Chondrocyte (in vitro differentiated cells): ENCODE results near the gene FOXK1. TPM values are rescaled to one million over a fixed set of nuclear protein-coding genes. Genes with fewer than 3 reads are reported as not detected.
A peak's percentile ranks its signal among the peaks of the same experiment; 100 is the strongest.
"Not testable (repeated sequence)": the region's sequence is repeated elsewhere in the genome, so short reads cannot be mapped to it uniquely, and the experiment has no call there.

Experiments
- DNase-seq: peaks from one replicate; pipeline ENCODE4 v3.0.0; 2021; ENCODE audit warnings: mixed read lengths, low spot score
- H3K27ac Mint-ChIP-seq: one replicate; pipeline ENCODE4 v1.8.0; 2021; ENCODE audit warnings: mild to moderate bottlenecking, moderate library complexity, mixed read lengths; ENCODE audit not compliant: unreplicated experiment
- H3K27me3 Mint-ChIP-seq: 2 replicates; pipeline ENCODE4 v1.8.0; 2021; ENCODE audit warnings: low read depth, mixed read lengths
- H3K36me3 Mint-ChIP-seq: 2 replicates; pipeline ENCODE4 v1.8.0; 2021; ENCODE audit warnings: low read depth, mixed read lengths
- H3K4me1 Mint-ChIP-seq: 2 replicates; pipeline ENCODE4 v1.8.0; 2021; ENCODE audit warnings: low read depth, mild to moderate bottlenecking, mixed read lengths
- H3K4me3 Mint-ChIP-seq: one replicate; pipeline ENCODE4 v1.8.0; 2021; ENCODE audit warnings: mild to moderate bottlenecking, moderate library complexity, mixed read lengths; ENCODE audit not compliant: unreplicated experiment
- H3K9me3 Mint-ChIP-seq: 2 replicates; pipeline ENCODE4 v1.8.0; 2021; ENCODE audit warnings: low read depth, mixed read lengths
- total RNA-seq: library from RNA; stranded (reverse); gene quantifications from 3 replicates; pipeline ENCODE4 v1.2.1, GENCODE V29; 2021
- TF ChIP-seq, protein P1 (sequence below): fragments of 200-600 bp; sonication (generic); IDR thresholded peaks from 2 replicates; pipeline ENCODE4 v1.5.0; 2021; ENCODE audit warnings: antibody characterized with exemption, mild to moderate bottlenecking, moderate library complexity

FOXK1 gene
- total RNA-seq, 1 donor from 2014 or later, result 77.9 TPM

DNA sequence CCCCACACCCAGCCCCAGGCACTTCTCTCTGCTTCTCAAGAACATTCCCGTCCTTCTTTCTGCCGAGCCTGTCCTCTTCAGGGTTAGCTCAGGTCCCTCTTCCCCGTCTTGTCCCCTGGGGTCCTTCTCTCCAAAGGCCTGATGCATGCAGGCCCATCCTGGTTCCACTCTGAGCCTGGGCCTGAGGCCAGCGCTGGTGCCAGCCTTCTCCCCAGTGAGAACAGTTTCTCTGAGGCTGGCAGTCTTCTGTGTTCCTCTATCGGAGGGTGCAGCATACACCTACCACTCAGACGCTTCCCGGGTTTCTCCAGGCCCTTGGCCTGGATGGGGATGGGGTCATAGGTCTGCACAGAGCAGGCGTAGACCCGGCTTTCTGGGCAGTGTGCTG, 108.0 kb downstream of the FOXK1 start:
- H3K9me3 Mint-ChIP-seq, result no peaks in the 10 kb centered on the region
- H3K4me1 Mint-ChIP-seq, result no peaks in the 10 kb centered on the region
- no peak for DNase-seq
- no peak overlapping the region for H3K27ac Mint-ChIP-seq
- TF ChIP-seq, protein P1, sequence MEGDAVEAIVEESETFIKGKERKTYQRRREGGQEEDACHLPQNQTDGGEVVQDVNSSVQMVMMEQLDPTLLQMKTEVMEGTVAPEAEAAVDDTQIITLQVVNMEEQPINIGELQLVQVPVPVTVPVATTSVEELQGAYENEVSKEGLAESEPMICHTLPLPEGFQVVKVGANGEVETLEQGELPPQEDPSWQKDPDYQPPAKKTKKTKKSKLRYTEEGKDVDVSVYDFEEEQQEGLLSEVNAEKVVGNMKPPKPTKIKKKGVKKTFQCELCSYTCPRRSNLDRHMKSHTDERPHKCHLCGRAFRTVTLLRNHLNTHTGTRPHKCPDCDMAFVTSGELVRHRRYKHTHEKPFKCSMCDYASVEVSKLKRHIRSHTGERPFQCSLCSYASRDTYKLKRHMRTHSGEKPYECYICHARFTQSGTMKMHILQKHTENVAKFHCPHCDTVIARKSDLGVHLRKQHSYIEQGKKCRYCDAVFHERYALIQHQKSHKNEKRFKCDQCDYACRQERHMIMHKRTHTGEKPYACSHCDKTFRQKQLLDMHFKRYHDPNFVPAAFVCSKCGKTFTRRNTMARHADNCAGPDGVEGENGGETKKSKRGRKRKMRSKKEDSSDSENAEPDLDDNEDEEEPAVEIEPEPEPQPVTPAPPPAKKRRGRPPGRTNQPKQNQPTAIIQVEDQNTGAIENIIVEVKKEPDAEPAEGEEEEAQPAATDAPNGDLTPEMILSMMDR, result no peak
- H3K27me3 Mint-ChIP-seq, result no peaks in the 10 kb centered on the region
- peaks cover 20% of the 10 kb centered on the region for H3K36me3 Mint-ChIP-seq
- no peak overlapping the region for H3K4me3 Mint-ChIP-seq

- DNase-seq, result no peak
- H3K4me3 Mint-ChIP-seq, result no peak overlapping the region
- no peaks in the 10 kb centered on the region for H3K27me3 Mint-ChIP-seq
- H3K36me3 Mint-ChIP-seq, result peaks cover 20% of the 10 kb centered on the region
- TF ChIP-seq, protein P1, result no peak
- no peaks in the 10 kb centered on the region for H3K9me3 Mint-ChIP-seq
- H3K27ac Mint-ChIP-seq, result no peak overlapping the region
- no peaks in the 10 kb centered on the region for H3K4me1 Mint-ChIP-seq
These were observed 108.5 kb downstream of the FOXK1 start for GRCh38 chr7:4790516-4790991.

DNA sequence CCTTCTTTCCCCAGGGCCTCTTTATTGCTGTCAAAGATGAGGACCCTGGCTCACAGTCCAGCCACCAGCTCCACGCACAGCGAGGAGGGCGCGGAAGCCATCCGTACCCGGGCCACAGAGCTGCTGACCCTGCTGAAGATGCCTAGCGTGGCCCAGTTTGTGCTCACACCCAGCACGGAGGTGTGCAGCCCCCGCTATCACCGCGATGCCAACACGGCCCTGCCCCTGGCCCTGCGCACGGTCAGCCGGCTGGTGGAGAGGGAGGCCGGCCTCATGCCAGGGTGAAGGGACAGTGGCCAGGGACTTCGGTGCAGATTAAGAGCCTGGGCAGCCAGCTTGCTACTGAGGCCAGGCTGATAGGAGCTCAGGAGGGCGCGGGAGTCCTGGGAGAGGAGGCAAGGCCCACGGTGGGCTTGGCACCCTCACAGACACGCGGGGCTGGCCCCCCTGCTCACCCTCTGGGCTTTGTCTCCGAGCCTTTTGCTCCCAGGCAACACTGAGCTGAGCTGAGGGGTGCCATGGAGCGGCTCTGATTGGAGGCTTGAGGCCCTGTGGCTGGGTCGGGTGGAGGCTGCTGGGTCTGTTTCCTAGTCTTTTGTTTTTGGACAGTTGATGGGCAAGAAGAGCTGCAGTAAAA, 109.1 kb downstream of the FOXK1 start:
- TF ChIP-seq, protein P1, result no peak
- Mint-ChIP-seq H3K4me3 (no peak overlapping the region), H3K4me1 (no peaks in the 10 kb centered on the region), H3K27ac (no peak overlapping the region), H3K9me3 (no peaks in the 10 kb centered on the region), H3K36me3 (peaks cover 20% of the 10 kb centered on the region), H3K27me3 (no peaks in the 10 kb centered on the region)
- DNase-seq, result no peak

- Mint-ChIP-seq H3K27ac (no peak overlapping the region), H3K27me3 (no peaks in the 10 kb centered on the region), H3K4me3 (no peak overlapping the region), H3K36me3 (peaks cover 20% of the 10 kb centered on the region), H3K4me1 (no peaks in the 10 kb centered on the region), H3K9me3 (no peaks in the 10 kb centered on the region)
- DNase-seq, result no peak
- TF ChIP-seq, protein P1, result peak; percentile 78
These were observed 109.8 kb downstream of the FOXK1 start for GRCh38 chr7:4791738-4792536.

DNA sequence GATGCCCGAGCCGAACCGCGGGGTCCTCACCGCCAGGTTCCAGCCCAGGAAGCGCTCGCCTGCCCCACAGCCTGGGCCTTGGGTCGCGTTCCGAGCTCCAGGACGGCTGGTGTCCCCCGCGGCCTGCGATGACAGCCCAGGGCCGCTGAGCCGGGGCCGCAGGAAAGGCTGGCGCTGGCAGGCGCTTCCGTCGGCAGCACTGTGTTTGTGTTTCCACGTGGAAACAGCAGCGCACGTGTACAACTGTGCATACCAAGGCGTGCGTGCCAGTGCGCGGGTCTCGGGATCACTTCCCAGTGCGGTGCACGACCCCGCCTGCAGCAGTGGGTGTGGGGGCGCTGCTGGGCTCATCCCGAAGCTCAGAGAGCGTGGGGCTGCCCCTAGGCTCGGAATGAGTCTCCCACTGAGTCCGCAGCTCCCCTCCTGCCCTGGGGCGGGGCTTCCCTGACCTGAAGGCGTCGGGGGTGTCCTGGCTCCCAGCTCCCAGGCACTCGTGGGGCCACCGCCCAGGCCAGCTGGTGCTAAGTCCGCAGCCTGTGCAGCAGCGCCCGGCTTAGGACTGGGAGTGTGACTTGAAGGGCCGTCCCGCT, 110.5 kb downstream of the FOXK1 start:
- H3K36me3 Mint-ChIP-seq, result peaks cover 19% of the 10 kb centered on the region
- no peak overlapping the region for H3K27ac Mint-ChIP-seq

DNA sequence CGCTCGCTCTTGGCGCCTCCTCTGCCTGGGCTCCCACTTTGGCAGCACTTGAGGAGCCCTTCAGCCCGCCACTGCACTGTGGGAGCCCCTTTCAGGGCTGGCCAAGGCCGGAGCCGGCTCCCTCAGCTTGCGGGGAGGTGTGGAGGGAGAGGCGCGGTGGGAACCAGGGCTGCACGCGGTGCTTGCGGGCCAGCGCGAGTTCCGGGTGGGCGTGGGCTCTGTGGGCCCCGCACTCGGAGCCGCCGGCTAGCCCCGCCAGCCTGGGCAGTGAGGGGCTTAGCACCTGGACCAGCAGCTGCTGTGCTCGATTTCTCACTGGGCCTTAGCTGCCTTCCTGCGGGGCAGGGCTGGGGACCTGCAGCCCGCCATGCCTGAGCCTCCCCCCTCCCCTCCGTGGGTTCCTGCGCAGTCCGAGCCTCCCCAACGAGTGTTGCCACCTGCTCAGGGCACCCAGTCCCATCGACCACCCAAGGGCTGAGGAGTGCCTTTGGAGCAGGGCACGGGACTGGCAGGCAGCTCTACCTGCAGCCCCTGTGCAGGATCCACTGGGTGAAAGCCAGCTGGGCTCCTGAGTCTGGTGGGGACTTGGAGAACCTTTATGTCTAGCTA, 111.4 kb downstream of the FOXK1 start:
- not testable (repeated sequence) for DNase-seq, H3K4me1 Mint-ChIP-seq, H3K4me3 Mint-ChIP-seq, H3K27ac Mint-ChIP-seq, H3K9me3 Mint-ChIP-seq, H3K27me3 Mint-ChIP-seq
- peaks cover 17% of the 10 kb centered on the region for H3K36me3 Mint-ChIP-seq

More for the DNA sequence above, 110.5 kb downstream of the FOXK1 start:
- TF ChIP-seq, protein P1, result no peak
- Mint-ChIP-seq H3K9me3 (no peaks in the 10 kb centered on the region), H3K4me1 (no peaks in the 10 kb centered on the region), H3K27me3 (no peaks in the 10 kb centered on the region), H3K4me3 (no peak overlapping the region)
- DNase-seq, result no peak

- not testable (repeated sequence) for H3K4me3 Mint-ChIP-seq, H3K27me3 Mint-ChIP-seq, H3K4me1 Mint-ChIP-seq
These were observed 112.1 kb downstream of the FOXK1 start for GRCh38 chr7:4794171-4794570.

More at GRCh38 chr7:4794171-4794570, 112.1 kb downstream of the FOXK1 start:
- not testable (repeated sequence) for H3K9me3 Mint-ChIP-seq, DNase-seq, H3K27ac Mint-ChIP-seq
- H3K36me3 Mint-ChIP-seq, result peaks cover 16% of the 10 kb centered on the region
